Peyer's patch (tissue), 4 donors: ENCODE results near the gene MRPS5. TPM values are rescaled to one million over a fixed set of nuclear protein-coding genes. Genes with fewer than 3 reads are reported as not detected.

ENCODE experiments used
- DNase-seq, 3 donors: peaks; one replicate each; pipeline ENCODE4 v3.0.0-alpha.2; 2017 to 2019
- H3K27ac ChIP-seq, 4 donors: fragments of 200-600 bp; sonication (generic); one replicate each; pipeline ENCODE4 v1.5.1; 2016 to 2019
- H3K27me3 ChIP-seq, 2 donors: fragments of 200-600 bp; sonication (generic); one replicate each; pipeline ENCODE4 v1.5.1; 2019
- H3K36me3 ChIP-seq, 3 donors: fragments of 200-600 bp; sonication (generic); one replicate each; pipeline ENCODE4 v1.5.1; 2016 to 2019
- H3K4me1 ChIP-seq, 4 donors: fragments of 200-600 bp; sonication (generic); one replicate each; pipeline ENCODE4 v1.5.1; 2016 to 2019
- H3K4me3 ChIP-seq, 4 donors: fragments of 200-600 bp; sonication (generic); 1 replicate in 3 of 4; 2 replicates in 1 of 4; pipeline ENCODE4 v1.5.1; 2016 to 2019; ENCODE audit warnings: mild to moderate bottlenecking in 1 of 4
- H3K9me3 ChIP-seq, 4 donors: fragments of 200-600 bp; sonication (generic); one replicate each; pipeline ENCODE4 v1.5.1; 2016 to 2019; ENCODE audit warnings: mild to moderate bottlenecking in 1 of 4
- CTCF ChIP-seq, 6 experiments: fragments of 450-650 bp in 4 of 6; fragments of 200-600 bp in 2 of 6; sonication (generic) in 1 of 6; IDR thresholded peaks; one replicate each; pipeline ENCODE4 v1.5.1; 2017 to 2019; ENCODE audit warnings: antibody characterized with exemption in 6 of 6, mild to moderate bottlenecking in 3 of 6, moderate library complexity in 1 of 6
- POLR2A ChIP-seq, 2 donors: fragments of 450-650 bp; IDR thresholded peaks; one replicate each; pipeline ENCODE4 v1.5.1; 2017; ENCODE audit warnings: antibody characterized with exemption in 2 of 2, mild to moderate bottlenecking in 2 of 2, moderate library complexity in 2 of 2
- total RNA-seq, 4 donors: library from RNA; depleted of rRNA; stranded (reverse); fragments of >200 nt; gene quantifications; one replicate each; pipeline ENCODE4 v1.1.0, GENCODE V29; 2016

Gene MRPS5
- total RNA-seq, result 10 to 100 TPM; 52.0 to 87.3 (median 66.2) TPM

GRCh38 chr2:95121407-95122196, at the start of gene MRPS5:
MRPS5 (minus strand) TSS chr2:95121808; CDS start chr2:95121791, 17 bp downstream.
- peak within 1 kb of the TSS; percentile 91 to 95 (median 94) for H3K27ac ChIP-seq
- H3K9me3 ChIP-seq, result no peaks in the 10 kb centered on the region
- H3K27me3 ChIP-seq, result no peaks in the 10 kb centered on the region
- H3K4me3 ChIP-seq, result peak within 1 kb of the TSS; percentile 91 to 97 (median 95)
- peak in 2 of 6 experiments; percentile 7 to 31 for TF ChIP-seq CTCF (IDR thresholded peaks at IDR 0.05)
- TF ChIP-seq POLR2A (IDR thresholded peaks at IDR 0.05), result peak; percentile 52 to 57
- DNase-seq, result peak; percentile 87 to 92 (median 92)
- peaks cover 0 to 32% (median 0%) of the 10 kb centered on the region in 4 donors for H3K4me1 ChIP-seq
- H3K36me3 ChIP-seq, result no peaks in the 10 kb centered on the region

- no peaks in the 10 kb centered on the region for H3K36me3 ChIP-seq
- H3K27me3 ChIP-seq, result no peaks in the 10 kb centered on the region
- TF ChIP-seq POLR2A (IDR thresholded peaks at IDR 0.05), result no peak
- peak overlapping the region; percentile 80 to 91 (median 88) for H3K27ac ChIP-seq
- peaks cover 0 to 19% (median 8%) of the 10 kb centered on the region in 4 donors for H3K4me1 ChIP-seq
- H3K4me3 ChIP-seq, result peak overlapping the region; percentile 63 to 95 (median 74)
- DNase-seq, result no peak
- H3K9me3 ChIP-seq, result no peaks in the 10 kb centered on the region
Measured at GRCh38 chr2:95166065-95166763, 44.6 kb upstream of the MRPS5 start.

GRCh38 chr2:95165371-95166064, 43.9 kb upstream of the MRPS5 start, which contains the start of gene ZNF2:
ZNF2 (plus strand) TSS chr2:95165809; CDS start chr2:95176227, 10,418 bp downstream.
- H3K36me3 ChIP-seq, result no peaks in the 10 kb centered on the region
- no peaks in the 10 kb centered on the region for H3K27me3 ChIP-seq
- DNase-seq, result peak; percentile 98 to 99 (median 98)
- H3K4me1 ChIP-seq, result peaks cover 0 to 19% (median 8%) of the 10 kb centered on the region in 4 donors
- H3K9me3 ChIP-seq, result no peaks in the 10 kb centered on the region
- peak within 1 kb of the TSS; percentile 63 to 95 (median 74) for H3K4me3 ChIP-seq
- H3K27ac ChIP-seq, result peak within 1 kb of the TSS; percentile 80 to 91 (median 88)
- TF ChIP-seq POLR2A (IDR thresholded peaks at IDR 0.05), result peak; percentile 50 to 73
- TF ChIP-seq CTCF (IDR thresholded peaks at IDR 0.05), result peak in 1 of 6 experiments; percentile 17

GRCh38 chr2:95165030-95165370, 43.4 kb upstream of the MRPS5 start:
- no peak for TF ChIP-seq POLR2A (IDR thresholded peaks at IDR 0.05)
- no peak for TF ChIP-seq CTCF (IDR thresholded peaks at IDR 0.05)
- no peak for DNase-seq
- Histone ChIP-seq H3K4me3 (peak overlapping the region; percentile 63 to 95 (median 74)), H3K27me3 (no peaks in the 10 kb centered on the region), H3K36me3 (no peaks in the 10 kb centered on the region), H3K9me3 (no peaks in the 10 kb centered on the region), H3K4me1 (peaks cover 0 to 19% (median 8%) of the 10 kb centered on the region in 4 donors), H3K27ac (peak overlapping the region; percentile 80 to 91 (median 88))

- peaks cover 0 to 19% (median 1%) of the 10 kb centered on the region in 4 donors for H3K4me1 ChIP-seq
- H3K27me3 ChIP-seq, result no peaks in the 10 kb centered on the region
- no peak for TF ChIP-seq CTCF (IDR thresholded peaks at IDR 0.05)
- no peak for TF ChIP-seq POLR2A (IDR thresholded peaks at IDR 0.05)
- no peaks in the 10 kb centered on the region for H3K9me3 ChIP-seq
- peak; percentile 71 to 91 (median 85) for DNase-seq
- H3K36me3 ChIP-seq, result peaks cover 0 to 15% (median 0%) of the 10 kb centered on the region in 3 donors
- H3K4me3 ChIP-seq, result peak within 1 kb of the TSS; percentile 67 to 95 (median 72)
- H3K27ac ChIP-seq, result peak within 1 kb of the TSS; percentile 72 to 82 (median 78)
Measured at GRCh38 chr2:95159690-95160449, 38.3 kb upstream of the MRPS5 start, which contains the start of gene ZNF514. ZNF514 (minus strand) TSS chr2:95159848; CDS start chr2:95153253, 6,595 bp downstream.
